DOHH2 (cell line): ENCODE results near the gene SUGT1.
"Not testable (repeated sequence)": the region's sequence is repeated elsewhere in the genome, so short reads cannot be mapped to it uniquely, and the experiment has no call there.

Source experiments
- EZH2phosphoT487 ChIP-seq: fragments of 200-600 bp; sonication (generic); IDR thresholded peaks from 2 replicates; pipeline ENCODE4 v1.6.1; 2017; ENCODE audit warnings: borderline replicate concordance, mild to moderate bottlenecking, antibody characterized with exemption, low read length, moderate library complexity, mixed read lengths
- TF ChIP-seq, protein P1 (sequence below): fragments of 200-600 bp; sonication (generic); IDR thresholded peaks from one replicate; pipeline ENCODE4 v1.5.1; 2014; ENCODE audit warnings: antibody characterized with exemption, mild to moderate bottlenecking, low read depth, low read length; ENCODE audit not compliant: poor library complexity, severe bottlenecking

GRCh38 chr13:52608184-52608583 lies 44.5 kb upstream of the SUGT1 start:
- TF ChIP-seq, protein P1, sequence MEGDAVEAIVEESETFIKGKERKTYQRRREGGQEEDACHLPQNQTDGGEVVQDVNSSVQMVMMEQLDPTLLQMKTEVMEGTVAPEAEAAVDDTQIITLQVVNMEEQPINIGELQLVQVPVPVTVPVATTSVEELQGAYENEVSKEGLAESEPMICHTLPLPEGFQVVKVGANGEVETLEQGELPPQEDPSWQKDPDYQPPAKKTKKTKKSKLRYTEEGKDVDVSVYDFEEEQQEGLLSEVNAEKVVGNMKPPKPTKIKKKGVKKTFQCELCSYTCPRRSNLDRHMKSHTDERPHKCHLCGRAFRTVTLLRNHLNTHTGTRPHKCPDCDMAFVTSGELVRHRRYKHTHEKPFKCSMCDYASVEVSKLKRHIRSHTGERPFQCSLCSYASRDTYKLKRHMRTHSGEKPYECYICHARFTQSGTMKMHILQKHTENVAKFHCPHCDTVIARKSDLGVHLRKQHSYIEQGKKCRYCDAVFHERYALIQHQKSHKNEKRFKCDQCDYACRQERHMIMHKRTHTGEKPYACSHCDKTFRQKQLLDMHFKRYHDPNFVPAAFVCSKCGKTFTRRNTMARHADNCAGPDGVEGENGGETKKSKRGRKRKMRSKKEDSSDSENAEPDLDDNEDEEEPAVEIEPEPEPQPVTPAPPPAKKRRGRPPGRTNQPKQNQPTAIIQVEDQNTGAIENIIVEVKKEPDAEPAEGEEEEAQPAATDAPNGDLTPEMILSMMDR, result not testable (repeated sequence)
- TF ChIP-seq EZH2phosphoT487, result not testable (repeated sequence)
